HL-60 (cell line): ENCODE results near the gene NACC2.
A peak's percentile ranks its signal among the peaks of the same experiment; 100 is the strongest.

Source experiments
- DNase-seq, 2 experiments: peaks; one replicate each; pipeline ENCODE4 v3.0.0-alpha.2; 2010 to 2020; ENCODE audit warnings: low read depth in 1 of 2, low spot score in 1 of 2
- H3K27ac ChIP-seq: fragments of 250-450 bp; sonication (Bioruptor Pico); replicated peaks from 2 replicates; pipeline ENCODE4 v1.5.1; 2020; ENCODE audit warnings: mild to moderate bottlenecking, moderate library complexity
- H3K27me3 ChIP-seq: fragments of 250-450 bp; sonication (Bioruptor Pico); 2 replicates; pipeline ENCODE4 v1.5.1; 2021; ENCODE audit warnings: mild to moderate bottlenecking, moderate library complexity; ENCODE audit not compliant: insufficient read depth, poor library complexity, severe bottlenecking
- H3K4me3 ChIP-seq: replicated peaks from 2 replicates; pipeline ENCODE4 v1.5.1; 2011; ENCODE audit warnings: mild to moderate bottlenecking, control low read depth, low read length; ENCODE audit not compliant: insufficient read depth
- CTCF ChIP-seq: IDR thresholded peaks from one replicate; pipeline ENCODE4 v1.5.1; 2011; ENCODE audit warnings: low read length, control low read depth, inconsistent platforms; ENCODE audit not compliant: insufficient read depth
- GABPA ChIP-seq: IDR thresholded peaks from 2 replicates; pipeline ENCODE4 v1.6.1; 2012; ENCODE audit warnings: low read depth
- POLR2AphosphoS5 ChIP-seq: IDR thresholded peaks from 2 replicates; pipeline ENCODE4 v1.6.1; 2012; ENCODE audit warnings: low read depth
- REST ChIP-seq: IDR thresholded peaks from 2 replicates; pipeline ENCODE4 v1.6.1; 2012; ENCODE audit warnings: low read depth; ENCODE audit not compliant: insufficient replicate concordance
- SPI1 ChIP-seq: IDR thresholded peaks from 2 replicates; pipeline ENCODE4 v1.6.1; 2012; ENCODE audit warnings: low read depth, mild to moderate bottlenecking, borderline replicate concordance

The NACC2 gene

DNA sequence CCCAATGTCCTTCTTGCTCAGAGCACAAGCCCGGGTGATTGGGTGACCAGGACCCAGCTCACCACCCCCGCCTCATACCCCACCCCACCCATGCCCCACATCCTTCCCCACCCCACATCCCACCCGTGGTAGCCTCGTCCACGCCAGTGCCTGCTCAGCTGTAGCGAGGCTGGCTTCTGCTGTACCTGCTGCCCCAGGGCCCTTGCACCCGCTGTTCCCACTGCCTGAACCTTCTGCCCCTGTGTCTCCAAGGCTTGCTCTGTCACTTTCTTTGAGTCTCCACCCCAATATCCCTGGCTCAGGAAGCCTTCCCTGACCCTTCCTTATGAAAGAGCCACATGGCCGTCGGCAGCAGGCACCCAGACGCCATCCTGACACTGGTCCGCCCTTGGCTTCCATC, 3.1 kb upstream of the NACC2 start:
- Histone ChIP-seq H3K4me3 (no peak overlapping the region), H3K27ac (no peak overlapping the region), H3K27me3 (no peaks in the 10 kb centered on the region)
- TF ChIP-seq CTCF (no peak), SPI1 (no peak), REST (no peak), POLR2AphosphoS5 (no peak), GABPA (no peak)
- DNase-seq, result no peak

GRCh38 chr9:136096505-136097001, 1.5 kb upstream of the NACC2 start:
- Histone ChIP-seq H3K27me3 (no peaks in the 10 kb centered on the region), H3K4me3 (no peak overlapping the region), H3K27ac (no peak overlapping the region)
- TF ChIP-seq GABPA (no peak), SPI1 (no peak), REST (no peak), CTCF (no peak), POLR2AphosphoS5 (no peak)
- DNase-seq, result no peak

DNA sequence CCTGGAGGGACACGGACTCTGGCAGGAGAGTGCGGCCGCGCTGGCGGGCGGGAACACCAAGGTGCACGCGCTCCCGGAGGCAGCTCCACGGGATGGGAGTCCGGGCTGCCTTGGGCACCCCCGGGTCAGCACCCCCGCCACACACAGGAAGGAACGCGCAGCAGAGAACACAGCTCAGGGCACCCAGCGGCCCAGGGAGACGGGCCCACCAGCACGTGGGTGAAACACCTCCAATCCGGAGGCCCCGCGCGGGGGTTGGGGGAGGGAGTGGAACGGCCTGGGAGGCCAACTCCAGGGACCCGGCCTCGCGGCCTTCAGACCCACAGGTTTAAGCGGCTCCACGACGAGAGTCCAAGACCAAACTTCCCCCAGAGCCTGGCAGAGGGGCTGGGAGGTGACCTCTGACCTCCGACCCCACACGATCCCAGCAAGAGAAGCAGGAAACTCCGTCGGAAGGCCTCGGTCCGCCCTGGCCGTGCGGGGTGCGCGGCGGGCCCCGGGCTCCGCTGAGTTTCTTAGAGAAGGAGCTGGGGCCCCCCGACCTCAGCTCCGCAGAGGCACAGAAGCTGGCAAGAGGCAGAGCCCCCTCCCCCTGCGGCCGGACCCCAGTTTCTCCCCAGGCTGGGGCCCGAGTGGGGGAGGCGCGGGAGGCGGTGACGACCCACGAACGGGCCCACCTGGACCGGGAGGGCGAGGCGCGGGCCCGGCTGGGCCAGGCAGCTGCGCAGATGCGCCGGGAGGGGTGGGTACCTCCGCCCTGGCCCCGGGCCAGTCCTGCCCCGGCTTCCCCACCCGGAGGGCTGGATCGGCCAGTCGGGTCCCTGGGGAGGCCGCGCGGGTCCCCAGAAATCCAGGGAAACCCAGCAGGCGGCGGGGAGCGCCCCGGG, 851 bp downstream of the NACC2 start:
- no peaks in the 10 kb centered on the region for H3K27me3 ChIP-seq
- peak; percentile 86 to 88 for DNase-seq
- H3K27ac ChIP-seq, result peak overlapping the region; percentile 84
- TF ChIP-seq REST (no peak), SPI1 (no peak), POLR2AphosphoS5 (0 out of 2 replicates have a peak, but pooled peaks have one; percentile 6)
- peak overlapping the region; percentile 63 for H3K4me3 ChIP-seq
